ENCODE results near the gene SELENOV. TPM values are rescaled to one million over a fixed set of nuclear protein-coding genes. Genes with fewer than 3 reads are reported as not detected.

Gene SELENOV
- total RNA-seq, 1 donor from 2014 or later = not detected

GRCh38 chr19:39555883-39556282 lies 40.9 kb downstream of the SELENOV start:
- H3K4me3 Mint-ChIP-seq (ENCODE audit: low read depth) = no peak overlapping the region

GRCh38 chr19:39557811-39558623 lies 43.1 kb downstream of the SELENOV start:
- Mint-ChIP-seq H3K9me3 (no peaks in the 10 kb centered on the region), H3K4me3 (ENCODE audit: low read depth) (peak overlapping the region; percentile 24), H3K27me3 (ENCODE audit: low read depth) (peaks cover 5% of the 10 kb centered on the region), H3K36me3 (ENCODE audit: low read depth) (no peaks in the 10 kb centered on the region), H3K4me1 (ENCODE audit: low read depth) (peaks cover 23% of the 10 kb centered on the region), H3K27ac (peak overlapping the region; percentile 25)
- DNase-seq (ENCODE audit: low spot score) = no peak
- intact Hi-C loops (cut with micrococcal nuclease) = no loop called here

More at GRCh38 chr19:39555883-39556282, 40.9 kb downstream of the SELENOV start:
- H3K27ac Mint-ChIP-seq = no peak overlapping the region
- DNase-seq (ENCODE audit: low spot score) = no peak
- no peaks in the 10 kb centered on the region for H3K36me3 Mint-ChIP-seq (ENCODE audit: low read depth)
- H3K4me1 Mint-ChIP-seq (ENCODE audit: low read depth) = peaks cover 32% of the 10 kb centered on the region
- H3K9me3 Mint-ChIP-seq = no peaks in the 10 kb centered on the region
- H3K27me3 Mint-ChIP-seq (ENCODE audit: low read depth) = no peaks in the 10 kb centered on the region
- intact Hi-C loops (cut with micrococcal nuclease) = no loop called here

- no peak for DNase-seq (ENCODE audit: low spot score)
- peaks cover 23% of the 10 kb centered on the region for H3K4me1 Mint-ChIP-seq (ENCODE audit: low read depth)
- no peaks in the 10 kb centered on the region for H3K36me3 Mint-ChIP-seq (ENCODE audit: low read depth)
Measured at GRCh38 chr19:39558624-39559117, 43.7 kb downstream of the SELENOV start.

GRCh38 chr19:39563408-39563807 lies 48.5 kb downstream of the SELENOV start:
- Mint-ChIP-seq H3K4me1 (ENCODE audit: low read depth) (peaks cover 8% of the 10 kb centered on the region), H3K4me3 (ENCODE audit: low read depth) (no peak overlapping the region), H3K27me3 (ENCODE audit: low read depth) (peaks cover 5% of the 10 kb centered on the region), H3K9me3 (no peaks in the 10 kb centered on the region), H3K36me3 (ENCODE audit: low read depth) (no peaks in the 10 kb centered on the region), H3K27ac (no peak overlapping the region)
- intact Hi-C loops (cut with micrococcal nuclease) = no loop called here
- DNase-seq (ENCODE audit: low spot score) = no peak

More at GRCh38 chr19:39558624-39559117, 43.7 kb downstream of the SELENOV start:
- Mint-ChIP-seq H3K27me3 (ENCODE audit: low read depth) (peaks cover 5% of the 10 kb centered on the region), H3K9me3 (no peaks in the 10 kb centered on the region), H3K27ac (peak overlapping the region; percentile 5), H3K4me3 (ENCODE audit: low read depth) (peak overlapping the region; percentile 24)
- intact Hi-C loops (cut with micrococcal nuclease) = no loop called here

GRCh38 chr19:39566064-39566463 lies 51.1 kb downstream of the SELENOV start:
- H3K4me3 Mint-ChIP-seq (ENCODE audit: low read depth) = no peak overlapping the region
- no peaks in the 10 kb centered on the region for H3K9me3 Mint-ChIP-seq
- peaks cover 16% of the 10 kb centered on the region for H3K27me3 Mint-ChIP-seq (ENCODE audit: low read depth)
- peaks cover 3% of the 10 kb centered on the region for H3K4me1 Mint-ChIP-seq (ENCODE audit: low read depth)
- H3K27ac Mint-ChIP-seq = no peak overlapping the region
- intact Hi-C loops (cut with micrococcal nuclease) = no loop called here
- no peaks in the 10 kb centered on the region for H3K36me3 Mint-ChIP-seq (ENCODE audit: low read depth)
- no peak for DNase-seq (ENCODE audit: low spot score)

GRCh38 chr19:39568604-39569003 lies 53.7 kb downstream of the SELENOV start:
- intact Hi-C loops (cut with micrococcal nuclease) = no loop called here
- H3K27me3 Mint-ChIP-seq (ENCODE audit: low read depth) = peaks cover 11% of the 10 kb centered on the region
- no peak for DNase-seq (ENCODE audit: low spot score)
- H3K36me3 Mint-ChIP-seq (ENCODE audit: low read depth) = no peaks in the 10 kb centered on the region
- H3K4me3 Mint-ChIP-seq (ENCODE audit: low read depth) = no peak overlapping the region
- H3K9me3 Mint-ChIP-seq = no peaks in the 10 kb centered on the region
- H3K4me1 Mint-ChIP-seq (ENCODE audit: low read depth) = peaks cover 3% of the 10 kb centered on the region
- H3K27ac Mint-ChIP-seq = no peak overlapping the region

Other genes with a start within 250 kb of the SELENOV start
- not detected in 2 replicates for gene IFNL2, start 246.7 kb upstream of the SELENOV start, total RNA-seq
- not detected in 2 replicates for gene IFNL1, start 218.7 kb upstream of the SELENOV start, total RNA-seq
- gene LRFN1, start 194.3 kb upstream of the SELENOV start, total RNA-seq = 4.4 and 4.5 TPM in 2 replicates
- gene GMFG, start 179.1 kb upstream of the SELENOV start, total RNA-seq = 350 and 364 TPM in 2 replicates
- gene SAMD4B, start 172.7 kb upstream of the SELENOV start, total RNA-seq = 64.0 TPM in 2 replicates
- gene PAF1, start 124.0 kb upstream of the SELENOV start, total RNA-seq = 49.5 and 51.1 TPM in 2 replicates
- gene MED29, start 123.8 kb upstream of the SELENOV start, total RNA-seq = 32.3 and 34.7 TPM in 2 replicates
- 45.4 and 46.9 TPM in 2 replicates for gene ZFP36, start 108.3 kb upstream of the SELENOV start, total RNA-seq
- 49.8 and 50.7 TPM in 2 replicates for gene PLEKHG2, start 102.5 kb upstream of the SELENOV start, total RNA-seq
- 2,627 and 2,674 TPM in 2 replicates for gene RPS16, start 79.2 kb upstream of the SELENOV start, total RNA-seq
- 163 and 169 TPM in 2 replicates for gene SUPT5H, start 69.6 kb upstream of the SELENOV start, total RNA-seq
- gene TIMM50, start 34.3 kb upstream of the SELENOV start, total RNA-seq = 110 and 115 TPM in 2 replicates
- 1.6 and 1.8 TPM in 2 replicates for gene DLL3, start 16.2 kb upstream of the SELENOV start, total RNA-seq
- 3.5 and 4.1 TPM in 2 replicates for gene EID2B, start 17.7 kb downstream of the SELENOV start, total RNA-seq
- 17.2 and 18.3 TPM in 2 replicates for gene EID2, start 25.0 kb downstream of the SELENOV start, total RNA-seq
- not detected in 2 replicates for gene LGALS13, start 87.4 kb downstream of the SELENOV start, total RNA-seq
- gene LGALS16, start 140.8 kb downstream of the SELENOV start, total RNA-seq = not detected in 2 replicates
- not detected in 2 replicates for gene LGALS14, start 189.3 kb downstream of the SELENOV start, total RNA-seq
- 0.30 TPM in 1 of 2 replicates, not detected in the other for gene CLC, start 222.9 kb downstream of the SELENOV start, total RNA-seq